ENCODE measurements around the gene TP53TG3C. TPM values are rescaled to one million over a fixed set of nuclear protein-coding genes. Genes with fewer than 3 reads are reported as not detected.

TP53TG3C gene, protein sequence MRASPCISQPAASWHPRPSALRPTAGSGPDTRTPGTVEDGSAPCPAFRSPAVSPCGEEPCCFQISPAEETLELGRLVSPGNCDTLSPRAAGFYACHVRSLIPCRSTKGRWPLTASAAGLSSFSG
- total RNA-seq: not detected in 2 replicates

GRCh38 chr16:33193926-33194325 lies at the start of gene TP53TG3C:
TSS of gene TP53TG3C (plus strand) at chr16:33194226. CDS start at chr16:33194294, 68 bp downstream.

Other genes starting within 250 kb of the TP53TG3C start
- gene TP53TG3E, start 110.1 kb downstream of the TP53TG3C start, total RNA-seq: not detected in 2 replicates
- gene TP53TG3B, start 166.6 kb downstream of the TP53TG3C start, total RNA-seq: 0.16 TPM in 1 of 2 replicates, not detected in the other